Endodermal cell (in vitro differentiated cells): Measurements from ENCODE around the gene CMTM7. TPM values are rescaled to one million over a fixed set of nuclear protein-coding genes. Genes with fewer than 3 reads are reported as not detected.

Source experiments
- DNase-seq: peaks from one replicate; pipeline ENCODE4 v3.0.0-alpha.2; 2017
- H3K27ac ChIP-seq: 2 replicates; pipeline ENCODE4 v1.5.1; 2013; ENCODE audit warnings: mild to moderate bottlenecking, low read depth, low read length, moderate library complexity
- H3K27me3 ChIP-seq: 2 replicates; pipeline ENCODE4 v1.6.1; 2013; ENCODE audit warnings: mild to moderate bottlenecking, low read length, moderate library complexity; ENCODE audit not compliant: insufficient read depth, control insufficient read depth, poor library complexity, severe bottlenecking
- H3K36me3 ChIP-seq: 2 replicates; pipeline ENCODE4 v1.7.0; 2013; ENCODE audit warnings: mild to moderate bottlenecking, low read length, moderate library complexity; ENCODE audit not compliant: control insufficient read depth, insufficient read depth
- H3K4me1 ChIP-seq: one replicate; pipeline ENCODE4 v1.7.0; 2013; ENCODE audit warnings: low read length; ENCODE audit not compliant: control insufficient read depth, insufficient read depth
- H3K4me3 ChIP-seq: 2 replicates; pipeline ENCODE4 v1.5.1; 2013; ENCODE audit warnings: mild to moderate bottlenecking, low read length, moderate library complexity
- H3K9ac ChIP-seq: 2 replicates; pipeline ENCODE4 v1.6.1; 2013; ENCODE audit warnings: mild to moderate bottlenecking, low read length, moderate library complexity; ENCODE audit not compliant: poor library complexity, severe bottlenecking; ENCODE audit errors: extremely low read depth
- H3K9me3 ChIP-seq: 2 replicates; pipeline ENCODE4 v1.6.1; 2013; ENCODE audit warnings: mild to moderate bottlenecking, low read length, moderate library complexity; ENCODE audit not compliant: control insufficient read depth
- H3K27ac Mint-ChIP-seq: 2 replicates; pipeline ENCODE4 v1.8.0; 2020; ENCODE audit warnings: mixed read lengths
- H3K27me3 Mint-ChIP-seq: 2 replicates; pipeline ENCODE4 v1.8.0; 2021; ENCODE audit warnings: mild to moderate bottlenecking, mixed read lengths; ENCODE audit not compliant: insufficient read depth
- H3K36me3 Mint-ChIP-seq: 2 replicates; pipeline ENCODE4 v1.8.0; 2020; ENCODE audit warnings: low read depth, mixed read lengths
- H3K4me1 Mint-ChIP-seq: 2 replicates; pipeline ENCODE4 v1.8.0; 2020; ENCODE audit warnings: mixed read lengths
- H3K4me3 Mint-ChIP-seq: 2 replicates; pipeline ENCODE4 v1.8.0; 2020; ENCODE audit warnings: mild to moderate bottlenecking, moderate library complexity, mixed read lengths
- H3K9me3 Mint-ChIP-seq: 2 replicates; pipeline ENCODE4 v1.8.0; 2020; ENCODE audit warnings: mild to moderate bottlenecking, mixed read lengths
- CTCF ChIP-seq: fragments of 200-600 bp; sonication (generic); conservative IDR thresholded peaks from 2 replicates; pipeline ENCODE4 v1.5.0; 2021; ENCODE audit warnings: antibody characterized with exemption, mild to moderate bottlenecking
- WGBS, 2 experiments: methylation state at CpG; one replicate each; pipeline versions ENCODE4 v1.1.5 to v1.1.7; 2013; ENCODE audit warnings: missing lambda C conversion rate in 2 of 2, mixed read lengths in 1 of 2; ENCODE audit not compliant: insufficient coverage in 1 of 2, insufficient read length in 1 of 2; 5-methylcytosine and 5-hydroxymethylcytosine counted together
- total RNA-seq, 2 donors: library from RNA; stranded (reverse); fragmentation: NEBNext Ultra II Directional in 1 of 2; extraction: Animal tissue kit (Norgen Biotek cat#: 25700) in 1 of 2; gene quantifications; 2 replicates in 1 of 2; 3 replicates in 1 of 2; pipeline ENCODE4 v1.2.1, GENCODE V29; 2021

CMTM7 gene
- total RNA-seq, 2 donors from 2014 or later, result 11.1 TPM

GRCh38 chr3:32413845-32414521 lies 22.3 kb downstream of the CMTM7 start:
- no peak for TF ChIP-seq CTCF
- Mint-ChIP-seq H3K4me1 (peaks cover 37% of the 10 kb centered on the region), H3K36me3 (no peaks in the 10 kb centered on the region), H3K9me3 (peaks cover 6% of the 10 kb centered on the region), H3K4me3 (no peak overlapping the region), H3K27ac (no peak overlapping the region), H3K27me3 (peaks cover 3% of the 10 kb centered on the region)
- Histone ChIP-seq H3K9ac (no peak overlapping the region), H3K4me1 (peaks cover 10% of the 10 kb centered on the region), H3K36me3 (no peaks in the 10 kb centered on the region), H3K27me3 (no peaks in the 10 kb centered on the region), H3K27ac (peak overlapping the region; percentile 67), H3K4me3 (no peak overlapping the region), H3K9me3 (peaks cover 3% of the 10 kb centered on the region)
- 87 to 91% methylated on average over 8 to 10 of the region's 10 CpGs for WGBS, 2 experiments
- no peak for DNase-seq

- no peak overlapping the region for H3K9ac ChIP-seq
- H3K4me1 ChIP-seq, result peaks cover 9% of the 10 kb centered on the region
- Mint-ChIP-seq H3K4me3 (no peak overlapping the region), H3K36me3 (no peaks in the 10 kb centered on the region), H3K27me3 (no peaks in the 10 kb centered on the region), H3K9me3 (peaks cover 8% of the 10 kb centered on the region), H3K27ac (no peak overlapping the region), H3K4me1 (peaks cover 30% of the 10 kb centered on the region)
- no peak for TF ChIP-seq CTCF
- H3K9me3 ChIP-seq, result peaks cover 7% of the 10 kb centered on the region
- WGBS, 2 experiments, result 96 to 100% methylated on average over 3 to 6 of the region's 6 CpGs
- no peaks in the 10 kb centered on the region for H3K27me3 ChIP-seq
- H3K36me3 ChIP-seq, result no peaks in the 10 kb centered on the region
- no peak for DNase-seq
- no peak overlapping the region for H3K4me3 ChIP-seq
- no peak overlapping the region for H3K27ac ChIP-seq
Observed at GRCh38 chr3:32414522-32415202, 23.0 kb downstream of the CMTM7 start.

- no peak for TF ChIP-seq CTCF
- Histone ChIP-seq H3K9ac (no peak overlapping the region), H3K27ac (no peak overlapping the region), H3K36me3 (no peaks in the 10 kb centered on the region), H3K4me3 (no peak overlapping the region), H3K27me3 (no peaks in the 10 kb centered on the region), H3K4me1 (peaks cover 3% of the 10 kb centered on the region), H3K9me3 (peaks cover 7% of the 10 kb centered on the region)
- H3K9me3 Mint-ChIP-seq, result peaks cover 8% of the 10 kb centered on the region
- H3K4me1 Mint-ChIP-seq, result peaks cover 17% of the 10 kb centered on the region
- H3K36me3 Mint-ChIP-seq, result no peaks in the 10 kb centered on the region
- 90 to 98% methylated on average over 2 of the region's 2 CpGs for WGBS, 2 experiments
- no peaks in the 10 kb centered on the region for H3K27me3 Mint-ChIP-seq
- DNase-seq, result no peak
- no peak overlapping the region for H3K4me3 Mint-ChIP-seq
- H3K27ac Mint-ChIP-seq, result peak overlapping the region; percentile 81
Observed at GRCh38 chr3:32419742-32420125, 28.1 kb downstream of the CMTM7 start.
